GM12874 (cell line): Measurements from ENCODE around the gene C22orf15.

ENCODE experiments used
- TF ChIP-seq, protein P1 (sequence below): IDR thresholded peaks from 2 replicates; pipeline ENCODE4 v1.5.1; 2011; ENCODE audit warnings: low read depth, mild to moderate bottlenecking, control low read depth, low read length, moderate library complexity; ENCODE audit not compliant: insufficient read depth

The C22orf15 gene

GRCh38 chr22:23762842-23763578 lies at the start of gene C22orf15:
TSS of gene C22orf15 (plus strand) at chr22:23762990. CDS start at chr22:23763307, 317 bp downstream.
- TF ChIP-seq, protein P1, sequence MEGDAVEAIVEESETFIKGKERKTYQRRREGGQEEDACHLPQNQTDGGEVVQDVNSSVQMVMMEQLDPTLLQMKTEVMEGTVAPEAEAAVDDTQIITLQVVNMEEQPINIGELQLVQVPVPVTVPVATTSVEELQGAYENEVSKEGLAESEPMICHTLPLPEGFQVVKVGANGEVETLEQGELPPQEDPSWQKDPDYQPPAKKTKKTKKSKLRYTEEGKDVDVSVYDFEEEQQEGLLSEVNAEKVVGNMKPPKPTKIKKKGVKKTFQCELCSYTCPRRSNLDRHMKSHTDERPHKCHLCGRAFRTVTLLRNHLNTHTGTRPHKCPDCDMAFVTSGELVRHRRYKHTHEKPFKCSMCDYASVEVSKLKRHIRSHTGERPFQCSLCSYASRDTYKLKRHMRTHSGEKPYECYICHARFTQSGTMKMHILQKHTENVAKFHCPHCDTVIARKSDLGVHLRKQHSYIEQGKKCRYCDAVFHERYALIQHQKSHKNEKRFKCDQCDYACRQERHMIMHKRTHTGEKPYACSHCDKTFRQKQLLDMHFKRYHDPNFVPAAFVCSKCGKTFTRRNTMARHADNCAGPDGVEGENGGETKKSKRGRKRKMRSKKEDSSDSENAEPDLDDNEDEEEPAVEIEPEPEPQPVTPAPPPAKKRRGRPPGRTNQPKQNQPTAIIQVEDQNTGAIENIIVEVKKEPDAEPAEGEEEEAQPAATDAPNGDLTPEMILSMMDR = no peak

DNA sequence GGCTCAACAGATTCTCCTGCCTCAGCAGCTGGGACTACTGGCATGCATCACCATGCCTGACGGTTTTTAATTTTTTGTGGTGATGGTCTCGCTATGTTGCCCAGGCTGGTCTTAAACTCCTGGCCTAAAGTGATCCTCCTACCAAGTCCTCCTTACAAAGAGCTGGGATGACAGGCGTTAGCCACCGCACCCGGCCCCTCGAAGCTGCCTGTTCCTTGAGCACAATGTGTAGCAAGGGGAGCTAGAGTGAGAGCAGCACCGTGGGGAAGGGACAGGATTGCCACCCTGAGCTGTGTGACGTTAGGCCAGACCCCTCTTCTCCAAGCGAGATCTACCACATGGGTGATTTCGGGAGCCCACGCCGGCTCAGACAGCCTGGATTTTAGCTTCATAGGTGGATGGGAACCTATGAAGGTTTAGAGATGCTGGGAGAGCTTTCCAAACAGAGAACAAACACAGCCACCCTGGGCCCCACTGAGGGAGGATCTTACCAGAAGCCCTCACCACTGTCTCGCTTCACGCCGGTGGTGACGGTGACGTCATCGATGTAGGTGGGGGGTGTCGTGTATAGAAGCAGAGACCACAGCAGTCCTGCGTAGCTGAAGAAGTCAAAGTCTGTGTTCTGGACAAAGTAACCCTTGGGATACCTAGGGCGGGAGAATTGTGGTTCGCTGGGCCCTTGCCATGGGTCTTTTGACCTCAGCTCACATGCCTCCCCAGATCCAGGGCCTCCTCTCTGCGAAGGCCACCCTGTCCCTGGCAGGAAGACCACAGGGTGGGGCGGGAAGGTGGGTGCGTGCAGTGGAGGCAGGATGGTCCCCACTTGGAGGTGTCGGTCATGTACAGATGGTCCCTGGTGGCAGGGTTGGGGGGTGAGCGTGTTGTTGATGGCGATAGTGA lies 48.8 kb upstream of the C22orf15 start:
- TF ChIP-seq, protein P1 = no peak

GRCh38 chr22:23714596-23715578 lies 47.9 kb upstream of the C22orf15 start:
- TF ChIP-seq, protein P1 = no peak

DNA sequence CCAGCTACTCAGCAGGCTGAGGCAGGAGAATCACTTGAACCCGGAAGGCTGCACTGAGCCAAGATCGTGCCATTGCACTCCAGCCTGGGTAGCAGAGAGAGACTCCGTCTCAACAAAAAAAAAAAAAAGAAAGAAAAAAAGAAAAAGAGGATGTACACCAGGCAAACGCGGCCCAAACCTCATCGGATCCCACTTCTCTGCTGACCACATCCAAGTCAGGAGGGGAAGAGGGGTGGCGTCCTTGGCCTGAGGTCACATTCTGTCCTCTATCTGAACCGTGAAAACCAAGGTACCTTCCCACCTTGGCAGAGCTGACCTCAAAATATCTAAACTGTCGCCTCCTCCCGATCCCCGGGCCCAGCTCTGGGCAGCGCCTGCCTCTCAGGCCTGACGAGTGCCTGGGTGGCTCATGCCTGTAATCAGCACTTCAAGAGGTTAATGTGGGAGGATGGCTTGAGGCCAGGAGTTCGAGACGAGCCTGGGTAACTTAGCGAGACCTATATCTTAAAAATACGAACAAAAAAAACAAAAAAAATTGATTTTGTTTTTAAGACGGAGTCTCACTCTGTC lies 46.9 kb upstream of the C22orf15 start:
- TF ChIP-seq, protein P1 = no peak

GRCh38 chr22:23716811-23717801 lies 45.7 kb upstream of the C22orf15 start:
- TF ChIP-seq, protein P1 = no peak

DNA sequence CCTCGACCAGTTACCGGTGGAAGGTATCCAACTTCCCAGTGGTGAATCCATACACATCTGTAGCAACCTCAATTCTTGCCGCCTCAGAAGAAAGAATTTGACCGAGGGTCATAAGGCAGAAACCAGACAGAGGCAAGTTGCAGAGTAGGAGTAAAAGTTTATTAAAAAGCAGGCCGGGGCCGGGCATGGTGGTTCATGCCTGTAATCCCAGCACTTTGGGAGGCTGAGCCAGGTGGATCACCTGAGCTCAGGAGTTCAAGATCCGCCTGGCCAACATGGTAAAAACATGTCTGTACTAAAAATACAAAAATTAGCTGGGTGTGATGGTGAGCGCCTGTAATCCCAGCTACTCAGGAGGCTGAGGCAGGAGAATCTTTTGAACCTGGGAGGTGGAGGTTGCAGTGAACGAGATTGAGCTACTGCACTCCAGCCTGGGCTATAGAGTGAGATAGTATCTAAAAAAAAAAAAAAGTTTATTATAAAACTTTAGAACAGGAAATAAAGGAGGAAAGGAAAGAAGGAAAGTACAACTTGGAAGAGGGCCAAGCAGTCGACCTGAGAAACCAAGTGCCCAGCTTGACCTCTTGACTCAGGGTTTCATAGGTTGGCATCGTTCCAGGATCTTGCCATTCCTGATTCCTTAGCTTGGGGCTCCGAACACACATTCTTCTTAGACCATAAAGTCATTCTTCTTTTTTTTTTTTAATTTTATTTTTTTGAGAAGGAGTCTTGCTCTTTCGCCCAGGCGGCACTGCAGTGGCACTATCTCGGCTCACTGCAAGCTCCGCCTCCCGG lies 44.2 kb upstream of the C22orf15 start:
- TF ChIP-seq, protein P1 = no peak
